Smooth muscle cell of the brain vasculature (primary cell): ENCODE measurements around the gene RAD51B.

Source experiments
- DNase-seq: peaks from one replicate; pipeline ENCODE4 v3.0.0-alpha.2; 2012; ENCODE audit warnings: low read depth, low spot score

Gene RAD51B

DNA sequence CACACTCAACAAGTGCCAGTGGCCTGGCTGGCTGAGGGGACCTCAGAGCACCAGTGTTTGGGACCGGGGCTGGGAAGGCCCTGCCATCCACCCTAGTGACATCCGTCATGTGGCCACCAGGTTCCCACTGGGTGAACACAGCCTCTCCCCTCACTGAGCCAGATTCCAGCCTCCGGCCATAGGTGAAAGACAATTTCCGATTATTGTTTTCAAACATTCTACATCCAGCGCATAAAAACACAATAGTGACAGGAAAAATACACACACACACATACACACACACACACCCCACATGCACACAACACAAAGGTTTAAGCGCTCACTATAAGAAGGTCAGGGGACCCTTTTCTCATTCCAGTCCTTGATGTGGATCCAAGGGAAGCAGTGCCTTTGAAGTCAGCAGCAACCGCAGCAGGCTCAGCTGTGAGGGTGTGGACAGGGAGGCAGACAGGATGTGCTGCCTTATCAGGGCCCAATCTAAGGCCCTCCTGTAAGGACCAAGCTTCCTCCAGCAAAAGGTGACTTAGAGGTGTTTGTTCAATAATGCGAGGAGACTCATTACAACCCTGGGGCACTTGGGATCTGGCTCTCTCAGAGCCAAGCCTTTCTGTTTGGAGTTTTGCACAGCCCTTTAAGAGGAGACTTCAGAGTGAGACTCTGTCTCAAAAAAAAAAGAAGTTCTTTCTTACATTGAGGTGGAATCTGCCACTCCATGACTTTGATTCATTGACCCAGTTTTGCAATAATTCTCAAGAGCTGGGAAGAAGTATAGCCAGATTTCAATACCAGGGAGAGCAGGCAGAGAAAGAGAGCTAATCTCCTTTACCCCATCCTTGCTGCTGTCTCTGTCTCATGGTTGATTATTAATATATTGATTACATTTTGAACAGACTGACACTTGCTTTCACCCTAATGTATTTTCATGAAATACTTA, 745.5 kb downstream of the RAD51B start:
- DNase-seq = no peak

- DNase-seq = no peak
These were observed 746.5 kb downstream of the RAD51B start for GRCh38 chr14:68566075-68566474.

- DNase-seq = no peak
These were observed 749.6 kb downstream of the RAD51B start for GRCh38 chr14:68568907-68569897.

- DNase-seq = no peak
These were observed 750.4 kb downstream of the RAD51B start for GRCh38 chr14:68569970-68570409.

GRCh38 chr14:68571114-68571591, 751.6 kb downstream of the RAD51B start:
- no peak for DNase-seq

DNA sequence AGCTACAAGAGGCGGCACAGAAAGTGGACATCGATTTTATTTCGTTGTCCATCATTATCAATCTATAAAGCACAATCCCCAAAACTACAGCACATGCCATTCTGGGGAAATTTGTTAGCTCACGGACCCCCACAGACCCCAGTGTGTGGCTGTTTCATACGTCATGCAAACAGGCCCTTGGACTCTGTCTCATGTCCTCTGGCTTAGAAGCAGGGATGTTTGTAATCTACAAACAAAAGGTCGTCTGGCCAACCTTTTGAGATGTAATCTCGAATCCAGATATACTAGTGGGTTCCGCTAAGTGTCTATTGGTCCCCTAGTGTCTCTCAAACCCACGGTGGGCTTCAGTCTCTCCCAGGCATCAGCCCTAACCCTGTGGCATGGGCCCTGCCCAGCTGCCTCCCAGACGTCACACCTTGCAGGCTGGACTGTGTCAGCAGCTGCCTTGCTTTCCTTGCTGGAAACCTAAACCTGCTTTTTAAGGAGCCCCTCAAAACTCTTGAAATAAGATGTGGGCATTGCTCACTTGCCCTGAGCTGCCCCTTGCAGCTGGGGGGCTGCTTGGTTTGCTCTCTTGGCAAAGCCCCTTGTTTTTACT, 752.4 kb downstream of the RAD51B start:
- no peak for DNase-seq

- DNase-seq = no peak
These were observed 753.5 kb downstream of the RAD51B start for GRCh38 chr14:68573126-68573525.

GRCh38 chr14:68573722-68574121, 754.1 kb downstream of the RAD51B start:
- DNase-seq = no peak

GRCh38 chr14:68574461-68574860, 754.9 kb downstream of the RAD51B start:
- DNase-seq = no peak

DNA sequence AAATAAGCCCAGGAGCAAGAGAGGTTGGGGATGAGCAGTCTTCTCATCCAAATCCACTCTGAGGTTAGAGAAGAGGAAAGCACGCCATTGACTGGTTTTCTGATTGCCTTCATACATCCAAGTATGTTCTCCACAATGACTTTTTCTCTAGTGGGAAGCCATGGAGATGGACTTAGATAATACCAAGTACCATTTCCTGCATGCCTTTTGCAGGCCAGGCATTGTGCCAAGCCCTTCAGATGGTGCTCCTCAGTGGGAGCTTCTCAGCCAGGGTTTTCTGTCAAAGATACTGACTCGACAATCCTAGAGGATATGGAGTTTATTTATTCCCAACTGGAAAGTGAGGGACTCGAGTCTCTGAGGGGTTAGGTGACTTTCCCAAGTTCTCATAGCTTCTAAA, 755.3 kb downstream of the RAD51B start:
- DNase-seq = no peak

DNA sequence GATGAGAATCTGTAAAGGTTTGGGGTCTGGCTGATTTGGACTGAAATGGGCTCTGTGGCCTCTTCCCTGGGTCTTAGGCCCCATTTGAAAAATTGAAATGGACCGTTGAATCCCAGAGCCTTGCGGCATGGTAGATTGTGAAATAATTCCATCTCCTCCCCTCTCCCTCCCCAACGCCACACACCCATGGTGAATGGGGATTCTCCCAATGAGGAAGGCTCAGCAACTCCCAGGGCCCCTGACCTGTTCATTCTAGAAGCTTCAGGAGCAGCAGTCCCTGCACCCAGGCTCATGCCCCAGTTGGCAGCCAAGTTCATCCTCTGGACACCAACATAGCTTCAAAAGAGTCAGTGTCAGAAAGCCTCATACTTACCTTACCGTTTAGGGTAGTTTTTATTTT, 755.8 kb downstream of the RAD51B start:
- DNase-seq = no peak

- no peak for DNase-seq
These were observed 756.5 kb downstream of the RAD51B start for GRCh38 chr14:68576031-68576430.

DNA sequence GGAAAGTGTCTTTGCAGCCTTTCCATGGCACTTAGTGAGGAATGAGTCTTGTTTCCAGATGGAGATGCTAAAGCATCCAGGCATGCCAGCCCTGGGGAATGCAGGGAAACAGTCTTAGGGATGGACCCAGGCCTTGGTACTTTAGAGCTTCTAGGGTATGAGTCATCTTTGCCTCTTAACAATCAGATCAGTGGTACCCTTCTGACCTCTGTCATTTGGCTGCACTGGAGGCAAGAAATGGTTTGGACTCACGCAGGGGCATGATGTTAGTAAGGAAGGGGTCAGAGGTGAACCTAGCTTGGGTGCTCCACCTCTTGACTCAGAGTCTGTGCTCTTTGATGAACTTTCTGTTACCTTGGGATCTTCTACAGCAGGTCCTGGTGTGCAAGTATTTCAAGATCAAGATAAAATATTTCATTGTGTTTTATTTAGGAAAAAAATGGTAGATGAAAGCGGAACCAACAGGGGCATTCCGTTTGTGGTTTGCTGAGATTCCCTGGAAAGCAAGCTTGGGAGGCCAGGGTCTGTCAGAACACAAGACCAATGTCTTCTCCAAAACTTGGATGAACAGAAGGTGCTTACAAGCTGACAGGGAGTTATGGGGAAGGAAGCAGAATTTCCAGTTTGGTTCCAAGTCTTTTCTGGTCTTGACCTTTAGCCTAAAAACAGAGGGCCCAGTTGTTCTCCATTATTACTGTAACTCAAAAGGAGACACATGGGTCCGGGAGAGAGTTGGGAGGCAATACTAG, 757.1 kb downstream of the RAD51B start:
- DNase-seq = no peak

DNA sequence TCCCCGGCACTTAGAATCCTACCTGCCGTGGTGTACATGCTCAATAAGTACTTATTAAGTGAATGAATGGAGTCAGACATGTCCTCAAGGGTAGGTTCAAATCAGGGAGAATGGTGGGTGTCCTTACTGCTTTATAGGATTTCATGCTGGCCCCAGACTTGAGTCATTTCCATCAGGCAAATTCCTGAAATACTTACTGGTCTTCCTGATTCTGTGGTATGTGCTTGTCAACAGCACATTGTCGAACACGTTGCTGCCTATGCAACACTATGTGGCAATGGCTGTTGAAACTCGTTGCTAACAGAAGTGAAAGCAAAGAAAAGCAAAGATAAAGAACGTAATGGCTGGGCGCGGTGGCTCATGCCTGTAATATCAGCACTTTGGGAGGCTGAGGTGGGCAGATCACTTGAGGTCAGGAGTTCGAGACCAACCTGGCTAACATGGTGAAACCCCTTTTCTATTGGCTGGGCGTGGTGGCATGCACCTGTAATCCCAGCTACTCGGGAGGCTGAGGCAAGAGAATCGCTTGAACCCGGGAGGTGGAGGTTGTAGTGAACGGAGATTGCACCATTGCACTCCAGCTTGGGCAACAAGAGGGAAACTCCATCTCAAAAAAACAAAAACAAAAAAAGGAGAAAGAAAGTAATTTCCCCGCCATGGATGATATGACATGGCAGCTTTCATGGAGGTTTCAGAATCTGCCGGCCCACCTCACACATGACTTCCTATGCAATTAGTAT, 758.4 kb downstream of the RAD51B start:
- DNase-seq = no peak

DNA sequence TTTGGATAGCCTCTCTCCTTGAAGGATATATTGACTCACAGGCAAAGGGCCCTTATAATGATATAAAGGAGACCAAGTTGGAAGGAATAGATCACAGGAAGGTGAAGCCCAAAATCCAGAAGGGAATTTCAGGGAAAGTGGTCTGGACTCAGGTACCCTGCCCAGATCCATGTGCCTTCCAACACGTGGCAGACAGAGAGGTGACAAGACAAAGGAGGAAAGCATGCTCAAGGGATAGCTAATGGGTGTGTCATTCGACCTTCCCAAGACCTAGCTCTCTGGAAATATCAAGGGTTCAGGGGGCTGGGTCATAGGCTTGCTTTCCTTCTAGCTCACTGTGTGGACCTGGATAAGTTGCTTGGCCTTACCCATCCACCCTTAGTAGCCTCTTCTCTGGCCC, 759.0 kb downstream of the RAD51B start:
- no peak for DNase-seq

- DNase-seq = no peak
These were observed 760.6 kb downstream of the RAD51B start for GRCh38 chr14:68580096-68580645.

GRCh38 chr14:68580671-68581070, 761.1 kb downstream of the RAD51B start:
- no peak for DNase-seq

GRCh38 chr14:68583548-68584280, 764.1 kb downstream of the RAD51B start:
- no peak for DNase-seq

- DNase-seq = no peak
These were observed 765.2 kb downstream of the RAD51B start for GRCh38 chr14:68584786-68585185.
